GM19099 (cell line): Measurements from ENCODE around the gene C19orf67.

Source experiments
- POLR2A ChIP-seq: IDR thresholded peaks from 3 replicates; pipeline ENCODE4 v1.6.1; 2011; ENCODE audit warnings: low read depth; ENCODE audit not compliant: insufficient read length; ENCODE audit errors: extremely low read depth

C19orf67 gene

GRCh38 chr19:14114439-14114838 lies 28.9 kb upstream of the C19orf67 start:
- no peak for TF ChIP-seq POLR2A

- TF ChIP-seq POLR2A, result no peak
Measured at GRCh38 chr19:14113762-14114414, 28.3 kb upstream of the C19orf67 start.

GRCh38 chr19:14112809-14113385 lies 27.3 kb upstream of the C19orf67 start:
- no peak for TF ChIP-seq POLR2A

- no peak for TF ChIP-seq POLR2A
Measured at GRCh38 chr19:14112051-14112808, 26.6 kb upstream of the C19orf67 start.

- no peak for TF ChIP-seq POLR2A
Measured at GRCh38 chr19:14111486-14111885, 25.9 kb upstream of the C19orf67 start.

- TF ChIP-seq POLR2A, result no peak
Measured at GRCh38 chr19:14110650-14111049, 25.1 kb upstream of the C19orf67 start.

GRCh38 chr19:14107581-14108461 lies 22.2 kb upstream of the C19orf67 start:
- no peak for TF ChIP-seq POLR2A

- no peak for TF ChIP-seq POLR2A
Measured at GRCh38 chr19:14106840-14107239, 21.3 kb upstream of the C19orf67 start.

- TF ChIP-seq POLR2A, result no peak
Measured at GRCh38 chr19:14105680-14106079, 20.1 kb upstream of the C19orf67 start.

- TF ChIP-seq POLR2A, result no peak
Measured at GRCh38 chr19:14103310-14103709, 17.7 kb upstream of the C19orf67 start.

GRCh38 chr19:14102756-14103155 lies 17.2 kb upstream of the C19orf67 start:
- no peak for TF ChIP-seq POLR2A

GRCh38 chr19:14102102-14102696 lies 16.6 kb upstream of the C19orf67 start:
- no peak for TF ChIP-seq POLR2A

GRCh38 chr19:14101003-14101545 lies 15.5 kb upstream of the C19orf67 start:
- no peak for TF ChIP-seq POLR2A

GRCh38 chr19:14097532-14098151 lies 12.1 kb upstream of the C19orf67 start:
- no peak for TF ChIP-seq POLR2A
